Astrocyte (in vitro differentiated cells and primary cell): Measurements from ENCODE around the gene B4GALNT3.

Experiments used
- EZH2 ChIP-seq: IDR thresholded peaks from 2 replicates; pipeline ENCODE4 v1.6.1; 2012; ENCODE audit warnings: mild to moderate bottlenecking, low read length, inconsistent platforms; ENCODE audit not compliant: insufficient read depth
- TF ChIP-seq, protein P1 (sequence below): IDR thresholded peaks from 2 replicates; pipeline ENCODE4 v1.5.1; 2011; ENCODE audit warnings: low read depth, mild to moderate bottlenecking, inconsistent platforms, low read length, moderate library complexity; ENCODE audit not compliant: insufficient read depth

DNA sequence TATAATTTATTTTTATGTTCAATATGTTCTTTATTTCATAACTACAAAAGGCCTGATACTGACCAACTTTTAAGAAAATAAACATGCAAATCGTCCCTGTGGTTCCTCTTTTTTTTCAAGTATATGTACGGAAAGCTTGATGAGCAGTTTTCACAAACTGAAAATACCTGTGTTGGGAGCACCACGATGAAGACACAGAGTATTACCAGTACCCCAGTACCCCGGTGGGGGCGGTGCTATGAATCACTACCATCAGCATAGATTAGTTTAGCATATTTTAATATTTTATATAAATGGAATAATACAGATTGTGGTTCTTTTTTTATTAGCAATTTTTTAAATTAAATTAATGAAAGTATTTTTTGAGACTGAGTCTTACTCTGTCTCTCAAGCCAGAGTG lies 7.0 kb downstream of the B4GALNT3 start:
- TF ChIP-seq, protein P1, sequence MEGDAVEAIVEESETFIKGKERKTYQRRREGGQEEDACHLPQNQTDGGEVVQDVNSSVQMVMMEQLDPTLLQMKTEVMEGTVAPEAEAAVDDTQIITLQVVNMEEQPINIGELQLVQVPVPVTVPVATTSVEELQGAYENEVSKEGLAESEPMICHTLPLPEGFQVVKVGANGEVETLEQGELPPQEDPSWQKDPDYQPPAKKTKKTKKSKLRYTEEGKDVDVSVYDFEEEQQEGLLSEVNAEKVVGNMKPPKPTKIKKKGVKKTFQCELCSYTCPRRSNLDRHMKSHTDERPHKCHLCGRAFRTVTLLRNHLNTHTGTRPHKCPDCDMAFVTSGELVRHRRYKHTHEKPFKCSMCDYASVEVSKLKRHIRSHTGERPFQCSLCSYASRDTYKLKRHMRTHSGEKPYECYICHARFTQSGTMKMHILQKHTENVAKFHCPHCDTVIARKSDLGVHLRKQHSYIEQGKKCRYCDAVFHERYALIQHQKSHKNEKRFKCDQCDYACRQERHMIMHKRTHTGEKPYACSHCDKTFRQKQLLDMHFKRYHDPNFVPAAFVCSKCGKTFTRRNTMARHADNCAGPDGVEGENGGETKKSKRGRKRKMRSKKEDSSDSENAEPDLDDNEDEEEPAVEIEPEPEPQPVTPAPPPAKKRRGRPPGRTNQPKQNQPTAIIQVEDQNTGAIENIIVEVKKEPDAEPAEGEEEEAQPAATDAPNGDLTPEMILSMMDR, result no peak
- TF ChIP-seq EZH2, result no peak
